NCI-H2171 (cell line): Measurements from ENCODE around the gene UQCR11.

ENCODE experiments used
- DNase-seq: peaks from one replicate; lab custom pipeline; 2025; lab: John Stamatoyannopoulos, UW

Gene UQCR11

GRCh38 chr19:1590641-1591397, 14.4 kb downstream of the UQCR11 start:
- DNase-seq: no peak

GRCh38 chr19:1587872-1588271, 17.4 kb downstream of the UQCR11 start:
- DNase-seq: no peak

- no peak for DNase-seq
Observed at GRCh38 chr19:1585243-1585580, 20.1 kb downstream of the UQCR11 start.

GRCh38 chr19:1584500-1585242, 20.6 kb downstream of the UQCR11 start:
- no peak for DNase-seq

GRCh38 chr19:1582201-1582600, 23.1 kb downstream of the UQCR11 start:
- no peak for DNase-seq

- DNase-seq: no peak
Observed at GRCh38 chr19:1580957-1581356, 24.3 kb downstream of the UQCR11 start.

- DNase-seq: no peak
Observed at GRCh38 chr19:1580382-1580781, 24.9 kb downstream of the UQCR11 start.

GRCh38 chr19:1579222-1579621, 26.0 kb downstream of the UQCR11 start:
- no peak for DNase-seq

GRCh38 chr19:1577929-1578618, 27.2 kb downstream of the UQCR11 start:
- no peak for DNase-seq

GRCh38 chr19:1577090-1577928, 28.0 kb downstream of the UQCR11 start:
- no peak for DNase-seq

GRCh38 chr19:1576242-1577089, 28.8 kb downstream of the UQCR11 start:
- no peak for DNase-seq

- no peak for DNase-seq
Observed at GRCh38 chr19:1575323-1576241, 29.7 kb downstream of the UQCR11 start.

- DNase-seq: no peak
Observed at GRCh38 chr19:1574354-1575136, 30.7 kb downstream of the UQCR11 start.

- DNase-seq: no peak
Observed at GRCh38 chr19:1572795-1573194, 32.5 kb downstream of the UQCR11 start.

GRCh38 chr19:1571358-1571757, 33.9 kb downstream of the UQCR11 start:
- DNase-seq: no peak

- DNase-seq: no peak
Observed at GRCh38 chr19:1570836-1571235, 34.4 kb downstream of the UQCR11 start.

- no peak for DNase-seq
Observed at GRCh38 chr19:1569997-1570396, 35.3 kb downstream of the UQCR11 start.

GRCh38 chr19:1568320-1569019, 36.8 kb downstream of the UQCR11 start, which contains the start of gene MEX3D:
Gene MEX3D, minus strand, starts transcription at chr19:1568325. Its CDS starts 267 bp downstream, at chr19:1568058.
- DNase-seq: peak; percentile 78

- no peak for DNase-seq
Observed at GRCh38 chr19:1567848-1568227, 37.4 kb downstream of the UQCR11 start.
